HG02884 (cell line): ENCODE results near the gene TRAF3.

Source experiments
- ATAC-seq: cut with Tn5 transposase; IDR thresholded peaks from one replicate; pipeline ENCODE4 v1.9.1; 2021; ENCODE audit warnings: mild to moderate bottlenecking, moderate library complexity; ENCODE audit not compliant: unreplicated experiment

Gene TRAF3

DNA sequence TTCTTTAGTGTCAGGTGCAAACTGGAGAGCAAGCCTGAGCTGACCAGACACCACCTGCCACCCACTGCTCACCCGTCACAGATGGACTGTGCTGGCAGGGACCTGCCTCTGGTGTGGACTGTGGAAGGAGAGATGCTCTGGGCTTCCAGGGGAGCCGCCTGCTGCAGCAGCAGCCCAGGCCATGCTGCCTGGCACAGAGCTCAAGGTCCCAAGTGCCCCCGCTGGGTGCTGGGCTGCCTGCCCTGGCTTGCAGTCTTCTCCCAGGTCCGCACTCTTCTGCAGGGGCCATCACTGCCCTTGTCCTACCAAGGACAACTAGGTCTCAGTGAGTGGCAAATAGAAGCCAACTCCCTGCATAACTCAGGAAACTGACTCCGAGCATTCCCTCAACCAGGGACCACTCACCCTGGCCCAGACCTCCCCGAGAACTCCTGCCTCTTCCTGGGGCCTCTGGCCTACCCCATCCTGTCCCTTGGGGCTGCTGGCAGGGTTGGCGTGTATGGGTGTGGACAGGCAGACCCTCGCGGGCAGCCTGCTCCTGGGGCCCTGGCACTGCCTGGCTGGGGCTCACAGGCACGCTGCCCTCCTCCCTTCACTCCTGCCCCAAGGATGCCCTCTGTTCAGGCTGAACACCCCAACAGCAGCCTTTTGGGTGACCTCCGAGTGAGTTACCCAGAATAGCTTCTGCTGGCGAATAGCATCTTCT, 154.5 kb downstream of the TRAF3 start:
- no peak for ATAC-seq

DNA sequence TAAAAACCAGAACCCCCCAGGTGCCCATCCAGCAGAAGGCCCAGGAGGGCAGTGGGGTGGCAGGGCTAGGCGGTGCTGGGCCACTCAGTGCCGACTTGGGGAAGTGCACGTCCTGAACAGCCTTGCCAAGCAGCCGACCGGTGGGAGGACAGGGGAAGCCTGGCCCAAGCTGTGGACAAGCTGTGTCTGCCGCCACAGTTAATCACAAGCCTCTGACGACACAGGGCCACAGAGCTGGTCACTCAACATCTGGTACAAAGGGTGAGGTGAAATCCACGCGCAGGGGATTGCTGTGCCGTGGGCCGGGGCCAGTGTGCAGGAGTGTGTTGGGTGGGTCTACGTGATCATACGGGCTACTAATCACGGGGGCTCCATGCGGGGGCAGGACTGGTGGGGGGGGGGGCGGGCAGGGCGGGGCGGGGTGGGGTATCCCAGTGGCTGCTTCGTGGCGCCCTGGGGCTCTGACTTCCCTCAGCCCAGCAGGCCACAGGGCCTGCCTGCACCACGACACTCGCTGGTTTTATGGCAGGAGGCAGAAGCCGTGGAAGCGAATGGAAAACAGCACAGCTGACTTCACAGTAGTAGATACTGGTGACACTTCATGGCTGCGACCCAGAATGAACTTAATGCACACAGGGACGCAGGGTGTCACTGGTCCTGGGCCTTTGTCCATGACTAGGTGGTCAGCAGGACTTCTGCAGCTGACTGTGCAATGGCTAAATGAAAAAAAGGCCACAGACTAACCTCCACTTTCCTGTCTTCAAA, 155.4 kb downstream of the TRAF3 start:
- no peak for ATAC-seq

DNA sequence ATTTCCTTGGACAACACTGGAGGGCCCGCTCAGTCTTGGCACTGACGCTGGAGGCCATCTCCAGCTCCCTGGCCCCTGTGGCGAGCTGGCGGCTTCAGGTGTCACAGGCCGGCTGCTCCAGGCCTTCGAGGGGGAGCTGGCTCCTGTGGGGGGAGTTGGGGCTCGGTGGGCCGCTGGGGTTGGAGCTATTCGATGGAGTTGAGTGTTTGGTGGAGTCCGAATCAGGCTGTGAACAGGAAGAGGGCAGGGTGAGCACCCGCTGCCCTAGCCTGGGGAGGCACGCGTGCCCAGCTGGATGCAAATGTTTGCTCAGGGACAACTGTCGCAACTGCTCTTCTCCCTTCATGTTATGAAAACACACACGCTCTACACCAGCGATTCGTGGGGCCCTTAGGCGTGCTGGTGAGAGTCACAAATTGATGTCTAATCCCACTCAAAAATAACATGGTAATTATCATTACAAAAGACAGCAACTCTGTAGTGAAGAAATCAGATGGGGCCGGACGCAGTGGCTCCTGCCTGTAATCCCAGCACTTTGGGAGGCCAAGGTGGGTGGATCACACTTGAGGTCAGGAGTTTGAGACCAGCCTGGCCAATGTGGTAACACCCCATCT, 156.5 kb downstream of the TRAF3 start:
- no peak for ATAC-seq

DNA sequence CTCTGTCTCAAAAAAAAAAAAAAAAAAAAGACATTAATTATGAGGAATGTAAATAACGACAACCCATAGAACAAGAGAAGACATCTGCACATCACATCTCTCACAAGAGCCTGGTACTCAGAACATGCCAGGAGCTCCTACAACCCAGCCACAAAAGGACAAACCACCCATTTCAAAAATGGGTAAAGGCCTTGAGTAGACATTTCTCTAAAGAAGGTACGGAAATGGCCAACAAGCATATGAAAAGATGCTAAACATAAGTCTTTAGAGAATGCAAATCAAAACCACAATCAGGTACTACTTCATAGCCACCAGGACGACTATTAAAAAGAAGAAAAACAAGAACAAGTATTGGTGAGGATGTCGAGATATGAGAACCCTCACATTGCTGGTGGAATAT, 158.5 kb downstream of the TRAF3 start:
- ATAC-seq: no peak

GRCh38 chr14:102937331-102938175, 160.3 kb downstream of the TRAF3 start:
- no peak for ATAC-seq

DNA sequence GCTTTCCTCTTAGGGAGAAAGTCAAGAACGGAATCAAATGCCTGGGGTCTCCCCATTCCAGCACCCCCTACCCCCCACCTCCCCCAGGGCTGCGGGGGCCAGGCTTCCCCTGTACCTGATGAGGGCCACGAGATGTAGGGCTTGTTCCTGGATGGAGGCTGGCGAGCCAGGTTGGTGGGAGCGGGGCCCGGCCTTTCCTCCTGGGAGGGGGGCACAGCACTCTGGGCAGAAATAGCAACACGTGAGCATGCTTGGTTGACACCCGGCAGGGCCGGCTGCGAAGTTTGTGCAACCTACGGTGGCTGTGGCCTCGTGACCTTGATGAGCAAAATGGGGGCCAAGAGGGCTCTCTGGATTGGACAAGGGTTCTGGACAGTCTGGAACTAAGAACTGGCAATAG, 160.9 kb downstream of the TRAF3 start:
- no peak for ATAC-seq

GRCh38 chr14:102939329-102939728, 162.1 kb downstream of the TRAF3 start:
- ATAC-seq: no peak

DNA sequence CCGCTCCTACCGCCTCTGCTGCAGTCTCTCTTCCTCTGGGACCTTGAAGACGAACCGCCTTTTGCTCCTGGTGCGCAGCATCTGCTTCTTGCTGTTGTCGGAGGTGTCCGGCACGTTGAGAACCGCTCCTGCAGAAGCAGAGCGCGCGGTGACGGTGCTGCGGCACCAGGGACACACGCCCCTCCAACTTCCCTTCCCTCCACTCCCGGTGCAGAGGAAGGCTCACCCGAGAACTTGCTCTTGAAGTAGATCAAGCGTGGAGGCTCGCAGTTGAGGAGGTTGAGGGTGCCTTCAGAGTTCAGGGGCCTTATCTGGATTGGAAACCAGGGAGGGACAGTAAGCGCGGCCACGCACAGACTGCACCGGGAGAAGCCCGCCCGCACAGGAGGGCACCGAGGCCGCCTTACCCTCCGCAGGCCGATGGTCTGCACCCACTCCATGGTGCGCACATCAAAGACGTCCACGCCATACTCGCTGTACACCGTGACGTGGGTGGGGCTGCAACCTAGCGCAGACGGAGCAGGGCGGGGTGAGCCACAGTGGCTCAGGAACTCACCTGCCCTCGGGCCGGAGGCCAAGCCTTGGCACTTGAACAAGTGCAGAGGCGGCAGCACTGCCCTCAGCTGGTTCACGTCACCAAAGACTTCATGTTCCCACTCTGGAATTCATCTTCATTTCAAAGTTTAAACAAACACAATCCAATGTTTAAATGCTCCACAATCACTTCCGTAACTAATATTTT, 162.7 kb downstream of the TRAF3 start:
- no peak for ATAC-seq

DNA sequence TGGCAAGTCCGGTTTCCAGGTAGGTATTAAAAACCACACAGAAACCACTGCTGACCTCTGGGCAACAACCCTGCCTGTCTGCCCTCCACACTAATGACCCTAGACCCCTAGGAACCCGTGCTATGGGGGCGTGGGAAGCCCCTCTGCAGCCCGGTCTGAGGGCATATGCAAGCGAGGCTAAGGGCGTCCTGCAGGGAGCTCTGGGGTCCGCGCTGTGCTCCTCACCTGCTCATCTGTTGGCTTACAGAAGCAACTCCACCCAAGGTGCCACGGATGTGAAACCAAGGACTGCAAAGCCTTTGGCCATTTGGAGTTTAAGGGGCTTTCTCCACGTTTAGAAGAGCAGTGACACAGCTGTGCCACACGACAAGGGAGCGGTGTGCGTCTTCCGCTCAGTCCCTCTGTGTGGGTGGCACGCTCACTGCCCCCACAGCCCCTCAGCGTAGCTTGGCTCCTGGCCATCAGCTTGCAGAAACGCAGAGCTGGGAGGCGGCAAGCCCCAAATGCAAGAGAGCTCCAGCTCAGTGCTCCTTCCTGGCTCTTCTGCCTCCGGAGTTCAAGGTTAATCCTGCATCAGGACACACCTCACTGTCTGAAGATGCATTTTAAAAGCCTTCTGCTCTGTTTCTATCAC, 163.6 kb downstream of the TRAF3 start:
- ATAC-seq: no peak

- ATAC-seq: no peak
These were observed 164.3 kb downstream of the TRAF3 start for GRCh38 chr14:102941419-102942011.

DNA sequence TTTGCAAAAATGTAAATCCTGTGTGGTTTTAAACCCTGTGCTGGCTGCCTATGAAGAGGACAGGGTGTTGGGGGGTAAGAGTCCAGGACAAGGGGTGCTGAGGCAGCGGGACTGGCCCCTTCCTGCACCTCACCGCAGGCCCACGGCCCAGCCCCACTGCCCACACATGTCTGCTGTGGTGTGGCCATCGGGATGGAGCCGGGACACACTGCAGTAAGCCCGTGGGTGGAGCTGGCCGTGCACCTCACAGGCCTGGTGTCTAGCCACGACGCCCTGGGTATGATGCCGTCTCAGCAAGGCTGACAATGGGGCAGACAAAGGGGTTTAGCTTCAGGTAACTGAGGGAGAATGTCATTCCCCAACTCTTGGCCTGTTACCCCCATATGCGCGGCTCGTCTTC, 164.8 kb downstream of the TRAF3 start:
- ATAC-seq: no peak

DNA sequence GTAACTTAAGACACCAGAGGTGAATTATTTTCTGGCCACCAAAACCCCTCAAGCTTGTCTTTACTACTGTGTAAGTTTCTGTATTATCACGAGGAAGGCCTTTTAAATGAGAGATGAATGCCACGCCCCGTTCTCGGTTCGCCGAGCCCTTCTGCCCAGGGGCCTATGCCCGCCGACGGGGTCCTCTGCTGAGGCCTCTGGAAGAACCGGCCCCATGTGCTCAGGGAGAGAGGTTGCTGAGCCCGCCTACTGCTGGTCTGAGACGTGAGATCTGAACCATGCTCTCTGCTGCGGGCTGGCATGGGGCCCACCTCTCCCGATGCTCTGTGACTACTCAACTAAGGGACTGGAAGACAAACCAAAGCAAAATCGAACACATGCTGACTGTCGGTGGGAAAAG, 166.2 kb downstream of the TRAF3 start:
- no peak for ATAC-seq

- no peak for ATAC-seq
These were observed 166.7 kb downstream of the TRAF3 start for GRCh38 chr14:102943979-102944378.

GRCh38 chr14:102944448-102945330, 167.4 kb downstream of the TRAF3 start:
- no peak for ATAC-seq

DNA sequence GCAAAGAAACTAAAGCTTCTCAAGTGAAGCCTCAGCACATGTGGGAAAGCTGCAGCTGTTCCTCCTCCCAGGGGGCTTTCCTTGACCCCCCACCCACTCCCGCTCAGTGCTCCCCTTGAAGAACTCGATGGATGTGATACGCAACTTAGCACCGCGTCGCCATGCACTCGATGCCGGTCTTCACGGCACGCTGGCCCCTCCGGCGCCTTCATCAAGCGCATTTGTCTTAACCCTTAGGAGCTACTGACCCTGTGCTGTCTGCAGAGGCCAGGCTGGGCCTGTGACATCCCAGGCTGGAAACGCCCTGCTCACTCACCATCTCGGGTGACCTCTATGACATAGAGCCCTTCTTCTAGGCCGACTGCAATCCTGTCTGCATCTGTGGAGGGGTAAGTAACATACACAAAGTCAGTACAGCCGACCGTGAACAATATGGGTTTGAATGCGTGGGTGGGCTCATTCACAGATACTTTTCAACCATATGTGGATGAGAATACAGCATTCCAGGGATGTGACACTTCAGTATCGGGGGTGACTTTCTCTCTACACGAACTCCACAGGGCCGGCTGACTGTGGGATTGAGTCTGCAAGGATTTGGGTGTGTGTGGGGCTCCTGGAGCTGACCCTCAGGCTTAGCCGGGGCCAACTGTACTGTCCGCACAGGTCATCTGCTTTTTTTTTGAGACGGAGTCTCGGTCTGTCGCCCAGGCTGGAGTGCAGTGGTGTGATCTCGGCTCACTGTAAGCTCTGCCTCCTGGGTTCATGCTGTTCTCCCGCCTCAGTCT, 168.3 kb downstream of the TRAF3 start:
- no peak for ATAC-seq

GRCh38 chr14:102947321-102948103, 170.3 kb downstream of the TRAF3 start:
- ATAC-seq: no peak

DNA sequence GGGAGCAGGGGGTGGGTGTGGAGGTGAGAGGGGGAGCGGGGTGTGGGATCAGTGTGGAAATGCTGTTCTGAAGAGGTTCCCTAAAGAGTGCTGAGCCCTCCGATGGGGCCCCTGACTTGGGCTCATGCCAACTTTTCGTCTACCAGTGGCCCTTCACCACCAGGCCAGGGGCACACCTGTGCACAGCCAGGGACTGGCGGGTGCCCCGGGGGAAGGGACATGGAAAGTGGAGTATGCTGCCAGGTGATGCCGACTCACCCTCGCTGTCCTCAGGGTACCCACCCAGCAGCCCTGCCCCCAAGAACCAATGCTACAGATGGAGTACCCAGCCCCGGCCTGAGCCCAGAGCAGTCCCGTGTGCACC, 171.4 kb downstream of the TRAF3 start:
- no peak for ATAC-seq
